GM21529 (cell line): ENCODE data around the gene TIAM2.

Experiments
- ATAC-seq: cut with Tn5 transposase; IDR thresholded peaks from one replicate; pipeline ENCODE4 v1.9.1; 2021; ENCODE audit not compliant: unreplicated experiment

TIAM2 gene

GRCh38 chr6:155272353-155273232 is 277.5 kb downstream of the TIAM2 start:
- ATAC-seq: no peak

GRCh38 chr6:155273431-155273830 is 278.3 kb downstream of the TIAM2 start:
- ATAC-seq: no peak

- ATAC-seq: no peak
These were observed 279.0 kb downstream of the TIAM2 start for GRCh38 chr6:155274106-155274505.

- no peak for ATAC-seq
These were observed 279.4 kb downstream of the TIAM2 start for GRCh38 chr6:155274533-155274932.

GRCh38 chr6:155275808-155276480 is 280.8 kb downstream of the TIAM2 start:
- no peak for ATAC-seq

GRCh38 chr6:155276638-155277037 is 281.5 kb downstream of the TIAM2 start:
- ATAC-seq: no peak

- no peak for ATAC-seq
These were observed 283.4 kb downstream of the TIAM2 start for GRCh38 chr6:155278319-155279049.

- no peak for ATAC-seq
These were observed 289.7 kb downstream of the TIAM2 start for GRCh38 chr6:155284775-155285174.

- ATAC-seq: no peak
These were observed 292.6 kb downstream of the TIAM2 start for GRCh38 chr6:155287762-155288161.

- ATAC-seq: no peak
These were observed 295.4 kb downstream of the TIAM2 start for GRCh38 chr6:155290491-155290890.

GRCh38 chr6:155291291-155291690 is 296.2 kb downstream of the TIAM2 start:
- no peak for ATAC-seq

- ATAC-seq: no peak
These were observed 297.6 kb downstream of the TIAM2 start for GRCh38 chr6:155292711-155293110.

GRCh38 chr6:155297669-155298068 is 302.6 kb downstream of the TIAM2 start:
- no peak for ATAC-seq

GRCh38 chr6:155301867-155302266 is 306.8 kb downstream of the TIAM2 start:
- ATAC-seq: no peak

GRCh38 chr6:155303361-155303870 is 308.3 kb downstream of the TIAM2 start:
- no peak for ATAC-seq

- ATAC-seq: no peak
These were observed 311.8 kb downstream of the TIAM2 start for GRCh38 chr6:155306958-155307357.
